WTC11 (cell line): ENCODE measurements around the gene CADM2.

ENCODE experiments used
- AR ChIP-seq: fragments of 250-450 bp; sonication (Bioruptor Pico); IDR thresholded peaks from 2 replicates; pipeline ENCODE4 v1.9.0; 2021; ENCODE audit warnings: mild to moderate bottlenecking
- ATF3 ChIP-seq: sonication (generic); formaldehyde crosslinking; conservative IDR thresholded peaks from 2 replicates; pipeline ENCODE4 v1.8.1; 2022; ENCODE audit warnings: mild to moderate bottlenecking, missing genetic modification reagents
- CBFB ChIP-seq: sonication (generic); formaldehyde crosslinking; IDR thresholded peaks from 2 replicates; pipeline ENCODE4 v1.8.1; 2022; ENCODE audit warnings: mild to moderate bottlenecking, low read depth, missing genetic modification reagents
- CDX4 ChIP-seq: fragments of 250-450 bp; sonication (Bioruptor Pico); IDR thresholded peaks from 2 replicates; pipeline ENCODE4 v1.9.0; 2021; ENCODE audit warnings: moderate library complexity, mild to moderate bottlenecking, inconsistent platforms, borderline replicate concordance
- CTCF ChIP-seq: fragments of 200-600 bp; IDR thresholded peaks from 2 replicates; pipeline ENCODE4 v1.8.0; 2022; ENCODE audit warnings: antibody characterized with exemption
- E2F1 ChIP-seq: sonication (generic); formaldehyde crosslinking; IDR thresholded peaks from 2 replicates; pipeline ENCODE4 v1.8.0; 2022; ENCODE audit warnings: mild to moderate bottlenecking, missing genetic modification reagents
- KAT7 ChIP-seq: sonication (generic); formaldehyde crosslinking; IDR thresholded peaks from 2 replicates; pipeline ENCODE4 v1.8.1; 2023; ENCODE audit warnings: missing genetic modification reagents, mild to moderate bottlenecking, borderline replicate concordance
- NR2C2 ChIP-seq: sonication (generic); formaldehyde crosslinking; IDR thresholded peaks from 2 replicates; pipeline ENCODE4 v1.8.0; 2022; ENCODE audit warnings: mild to moderate bottlenecking, missing genetic modification reagents
- NR3C1 ChIP-seq: sonication (generic); formaldehyde crosslinking; conservative IDR thresholded peaks from 2 replicates; pipeline ENCODE4 v1.8.1; 2023; ENCODE audit warnings: low read depth, mild to moderate bottlenecking, missing genetic modification reagents
- RORB ChIP-seq: fragments of 250-450 bp; sonication (Bioruptor Pico); IDR thresholded peaks from 2 replicates; pipeline ENCODE4 v1.9.0; 2021; ENCODE audit warnings: mild to moderate bottlenecking
- TEAD4 ChIP-seq: sonication (generic); formaldehyde crosslinking; IDR thresholded peaks from 2 replicates; pipeline ENCODE4 v1.8.0; 2022; ENCODE audit warnings: mild to moderate bottlenecking, missing genetic modification reagents
- USF1 ChIP-seq: sonication (generic); formaldehyde crosslinking; IDR thresholded peaks from 2 replicates; pipeline ENCODE4 v1.8.0; 2022; ENCODE audit warnings: mild to moderate bottlenecking, missing genetic modification reagents
- ZNF232 ChIP-seq: sonication (generic); formaldehyde crosslinking; IDR thresholded peaks from 2 replicates; pipeline ENCODE4 v1.8.0; 2022; ENCODE audit warnings: mild to moderate bottlenecking, missing genetic modification reagents

- no peak for TF ChIP-seq AR (CRISPR knock-in tag)
- TF ChIP-seq CTCF = no peak
- no peak for TF ChIP-seq NR2C2 (CRISPR knock-in tag)
- no peak for TF ChIP-seq RORB (CRISPR knock-in tag)
- no peak for TF ChIP-seq NR3C1 (CRISPR knock-in tag)
- no peak for TF ChIP-seq ATF3 (CRISPR knock-in tag)
- TF ChIP-seq E2F1 (CRISPR knock-in tag) = no peak
- no peak for TF ChIP-seq CDX4
- no peak for TF ChIP-seq CBFB
- no peak for TF ChIP-seq KAT7 (CRISPR knock-in tag)
- TF ChIP-seq TEAD4 = no peak
- TF ChIP-seq ZNF232 = no peak
- no peak for TF ChIP-seq USF1 (CRISPR knock-in tag)
Measured at GRCh38 chr3:85142626-85143025, 183.8 kb downstream of the CADM2 start.
